Measurements from ENCODE around the gene PTPRE.

DNA sequence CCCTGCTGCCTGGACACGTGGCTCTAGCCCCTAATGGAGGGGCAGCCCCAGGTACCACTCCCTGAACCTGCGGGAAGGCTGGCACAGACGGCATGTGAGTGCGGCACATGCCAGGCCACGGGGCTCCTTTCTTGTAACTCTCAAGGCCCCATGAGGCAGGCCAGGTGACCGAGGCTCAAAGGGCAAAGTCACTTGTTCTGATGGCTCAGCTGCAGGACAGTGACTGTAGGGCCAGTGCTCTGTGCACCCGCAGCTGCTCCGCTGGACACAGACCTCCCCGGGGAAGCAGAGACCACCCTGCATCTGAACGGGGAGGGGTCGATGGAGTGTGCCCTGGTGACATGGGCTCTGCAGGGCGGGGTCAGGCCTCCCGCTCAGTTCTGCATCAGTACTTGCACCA, 55.3 kb downstream of the PTPRE start:
- no peak for TF ChIP-seq EP300 (IDR thresholded peaks at IDR 0.05)
- no peak for TF ChIP-seq POLR2A (IDR thresholded peaks at IDR 0.05)
- no peak for TF ChIP-seq CTCF (IDR thresholded peaks at IDR 0.05)

Data from upper lobe of left lung (tissue), 4 donors.